ENCODE data around the gene SEPTIN3.

SEPTIN3 gene

DNA sequence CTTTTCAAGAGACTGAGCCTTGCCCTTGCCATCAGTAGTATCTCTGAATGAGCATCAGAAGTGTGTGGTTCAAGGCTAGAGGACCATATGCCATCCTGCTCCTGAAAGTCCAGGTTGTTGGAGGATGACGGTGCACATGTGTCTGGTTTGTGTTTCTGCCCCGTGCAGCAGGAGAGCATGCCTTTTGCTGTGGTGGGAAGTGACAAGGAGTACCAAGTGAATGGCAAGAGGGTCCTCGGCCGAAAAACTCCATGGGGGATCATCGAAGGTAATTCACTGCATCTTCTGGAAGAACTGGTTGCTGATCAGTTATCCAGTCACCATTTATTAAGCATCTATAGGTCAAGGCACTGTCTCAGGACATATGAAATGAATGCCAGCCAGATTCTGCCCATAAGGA, 23.3 kb downstream of the SEPTIN3 start:
- H3K27me3 ChIP-seq (ENCODE audit: control insufficient read depth in 1 of 2, insufficient read depth in 2 of 2, low read length in 2 of 2), result no peaks in the 10 kb centered on the region
- H3K9me3 ChIP-seq (ENCODE audit: control insufficient read depth in 1 of 2, low read length in 2 of 2), result no peaks in the 10 kb centered on the region
- no peak overlapping the region for H3K27ac ChIP-seq (ENCODE audit: low read depth, low read length)
- no peaks in the 10 kb centered on the region for H3K4me1 ChIP-seq (ENCODE audit: control insufficient read depth in 1 of 2, insufficient read depth in 2 of 2, low read length in 2 of 2)
- no peaks in the 10 kb centered on the region for H3K36me3 ChIP-seq (ENCODE audit: control insufficient read depth in 1 of 2, insufficient read depth in 2 of 2, low read length in 2 of 2)
- no peak overlapping the region for H3K4me3 ChIP-seq (ENCODE audit: low read depth in 1 of 2, low read length in 2 of 2)
- H3K9ac ChIP-seq (ENCODE audit: low read depth in 1 of 2, low read length in 2 of 2), result no peak overlapping the region

DNA sequence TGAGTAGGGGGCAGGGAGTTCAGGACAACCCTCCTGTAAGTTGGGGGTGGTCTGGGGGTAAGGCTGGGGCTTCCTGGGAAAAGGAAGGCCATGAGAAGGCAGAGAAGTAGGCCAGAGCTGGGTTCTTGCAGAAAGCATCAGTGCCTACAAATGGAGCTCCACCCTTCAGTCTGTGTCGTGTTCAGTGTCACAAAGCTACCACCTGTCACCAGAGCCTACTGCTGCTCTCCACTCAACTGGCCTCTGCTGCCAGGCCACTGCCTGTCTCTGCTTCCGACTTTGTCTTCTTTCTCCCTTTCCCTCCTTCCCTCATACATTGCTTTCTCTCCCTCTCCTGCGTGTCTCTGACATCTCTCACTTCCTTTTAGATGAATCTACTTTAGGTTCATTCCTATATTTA, 26.0 kb downstream of the SEPTIN3 start:
- no peak overlapping the region for H3K27ac ChIP-seq (ENCODE audit: low read depth, low read length)
- H3K27me3 ChIP-seq (ENCODE audit: control insufficient read depth in 1 of 2, insufficient read depth in 2 of 2, low read length in 2 of 2), result no peaks in the 10 kb centered on the region
- no peak overlapping the region for H3K9ac ChIP-seq (ENCODE audit: low read depth in 1 of 2, low read length in 2 of 2)
- H3K9me3 ChIP-seq (ENCODE audit: control insufficient read depth in 1 of 2, low read length in 2 of 2), result no peaks in the 10 kb centered on the region
- H3K4me3 ChIP-seq (ENCODE audit: low read depth in 1 of 2, low read length in 2 of 2), result no peak overlapping the region
- no peaks in the 10 kb centered on the region for H3K36me3 ChIP-seq (ENCODE audit: control insufficient read depth in 1 of 2, insufficient read depth in 2 of 2, low read length in 2 of 2)
- H3K4me1 ChIP-seq (ENCODE audit: control insufficient read depth in 1 of 2, insufficient read depth in 2 of 2, low read length in 2 of 2), result peaks cover 6 to 8% of the 10 kb centered on the region in 2 donors

DNA sequence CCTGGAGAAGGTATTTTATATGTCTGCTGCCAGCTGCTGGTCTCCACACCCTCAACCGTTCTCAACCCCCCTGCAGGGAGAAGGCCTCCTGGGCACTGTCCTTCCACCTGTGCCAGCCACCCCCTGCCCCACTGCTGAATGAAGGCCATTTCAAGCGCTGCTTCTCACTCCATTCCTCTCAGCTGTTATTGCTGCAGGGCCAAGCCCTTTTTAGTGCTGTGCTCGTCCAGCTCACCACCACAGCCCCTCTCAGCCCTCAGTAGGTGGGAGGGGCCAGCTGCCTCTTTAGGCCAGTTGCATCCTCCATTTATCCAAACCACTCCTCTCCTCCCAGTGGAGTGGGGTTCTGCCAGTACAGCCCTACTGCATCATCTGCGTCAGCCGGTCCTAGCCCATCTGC, 27.6 kb downstream of the SEPTIN3 start:
- H3K9ac ChIP-seq (ENCODE audit: low read depth in 1 of 2, low read length in 2 of 2), result no peak overlapping the region
- H3K27ac ChIP-seq (ENCODE audit: low read depth, low read length), result no peak overlapping the region
- peaks cover 0 to 6% of the 10 kb centered on the region in 2 donors for H3K36me3 ChIP-seq (ENCODE audit: control insufficient read depth in 1 of 2, insufficient read depth in 2 of 2, low read length in 2 of 2)
- no peaks in the 10 kb centered on the region for H3K9me3 ChIP-seq (ENCODE audit: control insufficient read depth in 1 of 2, low read length in 2 of 2)
- no peak overlapping the region for H3K4me3 ChIP-seq (ENCODE audit: low read depth in 1 of 2, low read length in 2 of 2)
- H3K4me1 ChIP-seq (ENCODE audit: control insufficient read depth in 1 of 2, insufficient read depth in 2 of 2, low read length in 2 of 2), result peaks cover 6 to 8% of the 10 kb centered on the region in 2 donors
- no peaks in the 10 kb centered on the region for H3K27me3 ChIP-seq (ENCODE audit: control insufficient read depth in 1 of 2, insufficient read depth in 2 of 2, low read length in 2 of 2)

DNA sequence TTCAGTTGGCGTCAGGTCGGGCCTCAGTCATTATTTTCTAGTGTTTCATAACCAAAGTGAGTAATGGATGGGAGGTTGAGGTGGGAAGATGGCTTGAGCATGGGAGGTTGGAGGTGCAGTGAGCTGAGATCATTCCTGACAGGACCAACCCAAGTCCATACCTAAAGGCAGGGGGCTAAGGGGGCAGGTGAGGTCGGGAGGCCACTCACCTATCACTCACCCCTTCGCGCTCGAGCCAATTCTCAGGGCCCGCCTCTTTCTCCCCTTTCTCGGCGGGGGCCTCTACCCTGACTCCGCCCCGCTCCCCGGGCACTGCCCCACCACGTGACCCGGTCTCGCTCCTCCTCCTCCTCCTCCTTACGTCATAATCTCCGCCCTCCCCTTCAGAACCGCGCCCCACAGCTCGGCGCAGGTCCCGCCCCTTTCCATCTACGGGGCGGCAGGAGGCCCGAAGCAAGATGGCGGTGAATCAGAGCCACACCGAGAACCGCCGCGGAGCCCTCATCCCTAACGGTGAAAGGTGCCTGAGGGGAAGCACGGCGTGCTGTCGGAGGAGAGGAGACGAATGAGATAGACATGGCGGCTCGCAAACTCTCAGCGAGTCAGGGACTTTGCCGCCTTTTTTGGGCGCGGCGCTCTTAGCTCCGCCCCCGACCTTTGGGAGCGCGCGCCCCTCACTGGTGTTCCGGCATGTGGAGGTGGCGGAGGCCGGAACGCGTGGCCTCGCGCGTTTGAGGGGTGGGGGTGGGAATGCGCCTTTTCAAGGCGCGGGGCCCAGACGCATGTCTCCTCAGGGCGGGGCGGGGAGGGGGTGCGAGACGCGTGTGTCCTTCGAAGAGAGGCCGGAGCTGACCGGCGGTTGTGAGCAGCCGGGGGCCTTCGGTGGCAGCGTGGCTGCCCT, 29.4 kb downstream of the SEPTIN3 start, which contains the start of gene WBP2NL:
TSS of gene WBP2NL (plus strand) at position 428 of the 901 bp plus-strand sequence. CDS start at position 459, 31 bp downstream.
- H3K36me3 ChIP-seq (ENCODE audit: control insufficient read depth in 1 of 2, insufficient read depth in 2 of 2, low read length in 2 of 2), result peaks cover 0 to 6% of the 10 kb centered on the region in 2 donors
- peak within 1 kb of the TSS; percentile 82 to 85 for H3K4me3 ChIP-seq (ENCODE audit: low read depth in 1 of 2, low read length in 2 of 2)
- peaks cover 6 to 8% of the 10 kb centered on the region in 2 donors for H3K4me1 ChIP-seq (ENCODE audit: control insufficient read depth in 1 of 2, insufficient read depth in 2 of 2, low read length in 2 of 2)
- no peaks in the 10 kb centered on the region for H3K27me3 ChIP-seq (ENCODE audit: control insufficient read depth in 1 of 2, insufficient read depth in 2 of 2, low read length in 2 of 2)
- H3K9me3 ChIP-seq (ENCODE audit: control insufficient read depth in 1 of 2, low read length in 2 of 2), result no peaks in the 10 kb centered on the region
- H3K9ac ChIP-seq (ENCODE audit: low read depth in 1 of 2, low read length in 2 of 2), result peak within 1 kb of the TSS; percentile 52 to 63
- H3K27ac ChIP-seq (ENCODE audit: low read depth, low read length), result no peak within 1 kb of the TSS

DNA sequence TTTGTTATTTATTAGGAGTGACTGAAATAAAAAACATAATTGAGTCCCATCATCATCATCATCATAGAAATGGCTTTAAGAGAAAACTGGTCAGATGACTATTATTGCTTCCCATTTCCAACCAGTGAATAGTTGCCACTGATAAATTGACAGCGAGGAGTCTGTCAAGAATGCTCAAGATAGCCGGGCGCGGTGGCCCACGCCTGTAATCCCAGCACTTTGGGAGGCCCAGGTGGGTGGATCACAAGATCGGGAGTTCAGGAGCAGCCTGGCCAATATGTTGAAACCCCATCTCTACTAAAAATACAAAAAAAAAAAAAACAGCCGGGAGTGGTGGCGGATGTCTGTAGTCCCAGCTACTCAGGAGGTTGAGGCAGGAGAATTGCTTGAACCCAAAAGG, 31.2 kb downstream of the SEPTIN3 start:
- peaks cover 0 to 6% of the 10 kb centered on the region in 2 donors for H3K36me3 ChIP-seq (ENCODE audit: control insufficient read depth in 1 of 2, insufficient read depth in 2 of 2, low read length in 2 of 2)
- no peak overlapping the region for H3K9ac ChIP-seq (ENCODE audit: low read depth in 1 of 2, low read length in 2 of 2)
- H3K27me3 ChIP-seq (ENCODE audit: control insufficient read depth in 1 of 2, insufficient read depth in 2 of 2, low read length in 2 of 2), result no peaks in the 10 kb centered on the region
- H3K4me1 ChIP-seq (ENCODE audit: control insufficient read depth in 1 of 2, insufficient read depth in 2 of 2, low read length in 2 of 2), result peaks cover 6 to 8% of the 10 kb centered on the region in 2 donors
- no peaks in the 10 kb centered on the region for H3K9me3 ChIP-seq (ENCODE audit: control insufficient read depth in 1 of 2, low read length in 2 of 2)
- no peak overlapping the region for H3K27ac ChIP-seq (ENCODE audit: low read depth, low read length)
- no peak overlapping the region for H3K4me3 ChIP-seq (ENCODE audit: low read depth in 1 of 2, low read length in 2 of 2)

DNA sequence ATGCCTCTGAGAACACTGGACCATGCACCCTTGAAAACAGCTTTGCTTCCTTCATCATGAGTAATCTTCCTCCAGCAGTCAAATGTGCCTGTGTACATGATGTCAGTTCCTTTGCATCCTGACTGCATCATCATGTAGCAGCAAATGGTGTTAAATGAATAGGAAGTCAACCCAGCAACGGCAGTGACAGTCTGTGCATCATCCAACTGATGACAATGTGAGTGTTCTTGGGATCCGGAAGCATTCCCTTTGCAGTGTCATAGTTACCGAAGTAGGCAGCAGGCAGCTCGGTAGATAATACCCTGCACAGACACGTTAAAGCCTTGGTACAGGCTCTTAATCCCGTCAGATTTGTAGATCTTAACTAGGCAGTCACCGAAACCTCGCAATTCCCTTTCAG, 31.9 kb downstream of the SEPTIN3 start:
- Histone ChIP-seq H3K27ac (ENCODE audit: low read depth, low read length) (no peak overlapping the region), H3K4me3 (ENCODE audit: low read depth in 1 of 2, low read length in 2 of 2) (no peak overlapping the region), H3K27me3 (ENCODE audit: control insufficient read depth in 1 of 2, insufficient read depth in 2 of 2, low read length in 2 of 2) (no peaks in the 10 kb centered on the region), H3K36me3 (ENCODE audit: control insufficient read depth in 1 of 2, insufficient read depth in 2 of 2, low read length in 2 of 2) (peaks cover 0 to 6% of the 10 kb centered on the region in 2 donors), H3K9me3 (ENCODE audit: control insufficient read depth in 1 of 2, low read length in 2 of 2) (peaks cover 0 to 4% of the 10 kb centered on the region in 2 donors), H3K4me1 (ENCODE audit: control insufficient read depth in 1 of 2, insufficient read depth in 2 of 2, low read length in 2 of 2) (peaks cover 6 to 8% of the 10 kb centered on the region in 2 donors), H3K9ac (ENCODE audit: low read depth in 1 of 2, low read length in 2 of 2) (no peak overlapping the region)

DNA sequence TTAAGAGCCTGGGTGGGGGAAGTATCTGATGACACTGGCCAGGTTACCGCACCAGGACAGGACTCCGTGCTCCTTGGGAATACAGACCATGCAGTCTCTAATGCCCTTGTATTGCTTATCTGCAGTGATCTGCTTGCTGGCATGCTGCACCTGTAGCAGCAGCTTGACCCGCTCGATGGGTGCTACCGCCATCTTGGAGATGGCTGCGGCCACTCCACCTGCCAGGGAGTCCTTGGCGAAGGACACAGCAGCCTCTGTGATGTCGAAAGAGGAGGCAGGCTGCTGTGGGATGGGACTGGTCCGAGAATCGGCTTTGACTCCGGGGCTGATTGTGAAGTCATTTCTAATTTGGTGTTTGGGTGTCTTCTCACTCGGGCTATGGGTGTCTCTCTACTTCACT, 32.5 kb downstream of the SEPTIN3 start:
- peaks cover 0 to 6% of the 10 kb centered on the region in 2 donors for H3K36me3 ChIP-seq (ENCODE audit: control insufficient read depth in 1 of 2, insufficient read depth in 2 of 2, low read length in 2 of 2)

DNA sequence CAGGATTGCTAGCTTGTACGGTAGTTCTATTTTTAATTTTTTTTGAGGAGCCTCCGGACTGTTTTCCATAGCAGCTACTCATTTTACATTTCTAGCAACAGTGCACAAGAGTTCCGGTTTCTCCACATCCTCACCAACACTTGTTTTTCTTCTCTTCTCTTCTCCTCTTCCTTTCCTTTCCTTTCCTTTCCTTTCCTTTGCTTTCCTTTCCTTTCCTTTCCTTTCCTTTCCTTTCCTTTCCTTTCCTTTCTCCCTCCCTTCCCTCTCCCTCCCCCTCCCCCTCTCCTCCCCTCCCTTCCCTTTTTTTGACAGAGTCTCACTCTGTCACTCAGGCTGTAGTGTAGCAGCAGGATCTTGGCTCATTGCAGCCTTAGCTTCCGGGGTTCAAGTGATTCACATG, 38.7 kb downstream of the SEPTIN3 start:
- no peaks in the 10 kb centered on the region for H3K27me3 ChIP-seq (ENCODE audit: control insufficient read depth in 1 of 2, insufficient read depth in 2 of 2, low read length in 2 of 2)
- H3K9me3 ChIP-seq (ENCODE audit: control insufficient read depth in 1 of 2, low read length in 2 of 2), result peaks cover 0 to 20% of the 10 kb centered on the region in 2 donors
- no peak overlapping the region for H3K4me3 ChIP-seq (ENCODE audit: low read depth in 1 of 2, low read length in 2 of 2)
- no peak overlapping the region for H3K9ac ChIP-seq (ENCODE audit: low read depth in 1 of 2, low read length in 2 of 2)
- H3K27ac ChIP-seq (ENCODE audit: low read depth, low read length), result no peak overlapping the region
- H3K36me3 ChIP-seq (ENCODE audit: control insufficient read depth in 1 of 2, insufficient read depth in 2 of 2, low read length in 2 of 2), result no peaks in the 10 kb centered on the region
- no peaks in the 10 kb centered on the region for H3K4me1 ChIP-seq (ENCODE audit: control insufficient read depth in 1 of 2, insufficient read depth in 2 of 2, low read length in 2 of 2)

More for the DNA sequence above, 32.5 kb downstream of the SEPTIN3 start:
- no peak overlapping the region for H3K27ac ChIP-seq (ENCODE audit: low read depth, low read length)
- H3K4me1 ChIP-seq (ENCODE audit: control insufficient read depth in 1 of 2, insufficient read depth in 2 of 2, low read length in 2 of 2), result peaks cover 6 to 8% of the 10 kb centered on the region in 2 donors
- H3K4me3 ChIP-seq (ENCODE audit: low read depth in 1 of 2, low read length in 2 of 2), result no peak overlapping the region
- H3K9ac ChIP-seq (ENCODE audit: low read depth in 1 of 2, low read length in 2 of 2), result no peak overlapping the region
- H3K27me3 ChIP-seq (ENCODE audit: control insufficient read depth in 1 of 2, insufficient read depth in 2 of 2, low read length in 2 of 2), result no peaks in the 10 kb centered on the region
- peaks cover 0 to 4% of the 10 kb centered on the region in 2 donors for H3K9me3 ChIP-seq (ENCODE audit: control insufficient read depth in 1 of 2, low read length in 2 of 2)

DNA sequence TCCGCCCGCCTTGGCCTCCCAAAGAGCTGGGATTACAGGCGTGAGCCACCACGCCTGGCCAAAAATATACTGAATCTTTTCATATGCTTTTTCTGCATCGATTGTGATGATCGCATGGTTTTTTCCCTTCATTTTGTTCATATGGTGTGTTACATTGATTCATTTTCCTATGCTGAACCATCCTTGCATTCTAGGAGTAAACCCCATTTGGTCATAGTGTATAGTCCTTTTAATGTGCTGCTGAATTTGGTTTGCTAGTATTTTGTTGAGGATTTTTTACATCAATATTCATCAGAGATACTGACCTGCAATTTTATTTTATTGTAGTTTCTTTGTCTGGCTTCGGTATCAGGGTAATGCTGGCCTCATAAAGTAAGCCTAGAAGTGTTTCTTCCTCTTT, 41.5 kb downstream of the SEPTIN3 start:
- Histone ChIP-seq H3K36me3 (ENCODE audit: control insufficient read depth in 1 of 2, insufficient read depth in 2 of 2, low read length in 2 of 2) (no peaks in the 10 kb centered on the region), H3K27me3 (ENCODE audit: control insufficient read depth in 1 of 2, insufficient read depth in 2 of 2, low read length in 2 of 2) (no peaks in the 10 kb centered on the region), H3K27ac (ENCODE audit: low read depth, low read length) (no peak overlapping the region), H3K9ac (ENCODE audit: low read depth in 1 of 2, low read length in 2 of 2) (no peak overlapping the region), H3K4me1 (ENCODE audit: control insufficient read depth in 1 of 2, insufficient read depth in 2 of 2, low read length in 2 of 2) (no peaks in the 10 kb centered on the region), H3K9me3 (ENCODE audit: control insufficient read depth in 1 of 2, low read length in 2 of 2) (peaks cover 0 to 18% of the 10 kb centered on the region in 2 donors), H3K4me3 (ENCODE audit: low read depth in 1 of 2, low read length in 2 of 2) (no peak overlapping the region)

DNA sequence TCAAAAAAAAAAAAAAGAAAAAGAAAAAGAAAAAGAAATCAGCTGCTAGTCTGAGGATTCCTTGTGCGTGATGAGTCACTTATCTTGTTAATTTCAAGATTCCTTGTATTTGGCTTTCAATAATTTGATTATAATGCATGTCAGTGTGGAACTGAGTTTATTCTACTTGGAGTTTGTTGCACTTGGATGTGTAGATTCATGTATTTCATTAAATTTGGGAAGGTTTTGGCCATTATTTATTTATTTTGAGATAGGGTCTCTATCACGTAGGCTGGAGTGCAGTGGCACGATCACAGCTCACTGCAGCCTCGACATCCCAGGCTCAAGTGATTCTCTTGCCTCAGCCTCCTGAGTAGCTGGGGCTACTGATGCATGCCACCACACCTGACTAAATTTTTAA, 44.1 kb downstream of the SEPTIN3 start:
- Histone ChIP-seq H3K27me3 (ENCODE audit: control insufficient read depth in 1 of 2, insufficient read depth in 2 of 2, low read length in 2 of 2) (no peaks in the 10 kb centered on the region), H3K27ac (ENCODE audit: low read depth, low read length) (no peak overlapping the region), H3K4me1 (ENCODE audit: control insufficient read depth in 1 of 2, insufficient read depth in 2 of 2, low read length in 2 of 2) (no peaks in the 10 kb centered on the region), H3K9me3 (ENCODE audit: control insufficient read depth in 1 of 2, low read length in 2 of 2) (peaks cover 0 to 17% of the 10 kb centered on the region in 2 donors), H3K9ac (ENCODE audit: low read depth in 1 of 2, low read length in 2 of 2) (no peak overlapping the region), H3K36me3 (ENCODE audit: control insufficient read depth in 1 of 2, insufficient read depth in 2 of 2, low read length in 2 of 2) (no peaks in the 10 kb centered on the region), H3K4me3 (ENCODE audit: low read depth in 1 of 2, low read length in 2 of 2) (no peak overlapping the region)
